HG02588 (cell line): Measurements from ENCODE around the gene SENP7.
A peak's percentile ranks its signal among the peaks of the same experiment; 100 is the strongest.
"Not testable (repeated sequence)": the region's sequence is repeated elsewhere in the genome, so short reads cannot be mapped to it uniquely, and the experiment has no call there.

Experiments used
- ATAC-seq: cut with Tn5 transposase; IDR thresholded peaks from one replicate; pipeline ENCODE4 v1.9.1; 2021; ENCODE audit warnings: mild to moderate bottlenecking, moderate library complexity; ENCODE audit not compliant: unreplicated experiment

SENP7 gene, protein sequence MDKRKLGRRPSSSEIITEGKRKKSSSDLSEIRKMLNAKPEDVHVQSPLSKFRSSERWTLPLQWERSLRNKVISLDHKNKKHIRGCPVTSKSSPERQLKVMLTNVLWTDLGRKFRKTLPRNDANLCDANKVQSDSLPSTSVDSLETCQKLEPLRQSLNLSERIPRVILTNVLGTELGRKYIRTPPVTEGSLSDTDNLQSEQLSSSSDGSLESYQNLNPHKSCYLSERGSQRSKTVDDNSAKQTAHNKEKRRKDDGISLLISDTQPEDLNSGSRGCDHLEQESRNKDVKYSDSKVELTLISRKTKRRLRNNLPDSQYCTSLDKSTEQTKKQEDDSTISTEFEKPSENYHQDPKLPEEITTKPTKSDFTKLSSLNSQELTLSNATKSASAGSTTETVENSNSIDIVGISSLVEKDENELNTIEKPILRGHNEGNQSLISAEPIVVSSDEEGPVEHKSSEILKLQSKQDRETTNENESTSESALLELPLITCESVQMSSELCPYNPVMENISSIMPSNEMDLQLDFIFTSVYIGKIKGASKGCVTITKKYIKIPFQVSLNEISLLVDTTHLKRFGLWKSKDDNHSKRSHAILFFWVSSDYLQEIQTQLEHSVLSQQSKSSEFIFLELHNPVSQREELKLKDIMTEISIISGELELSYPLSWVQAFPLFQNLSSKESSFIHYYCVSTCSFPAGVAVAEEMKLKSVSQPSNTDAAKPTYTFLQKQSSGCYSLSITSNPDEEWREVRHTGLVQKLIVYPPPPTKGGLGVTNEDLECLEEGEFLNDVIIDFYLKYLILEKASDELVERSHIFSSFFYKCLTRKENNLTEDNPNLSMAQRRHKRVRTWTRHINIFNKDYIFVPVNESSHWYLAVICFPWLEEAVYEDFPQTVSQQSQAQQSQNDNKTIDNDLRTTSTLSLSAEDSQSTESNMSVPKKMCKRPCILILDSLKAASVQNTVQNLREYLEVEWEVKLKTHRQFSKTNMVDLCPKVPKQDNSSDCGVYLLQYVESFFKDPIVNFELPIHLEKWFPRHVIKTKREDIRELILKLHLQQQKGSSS

DNA sequence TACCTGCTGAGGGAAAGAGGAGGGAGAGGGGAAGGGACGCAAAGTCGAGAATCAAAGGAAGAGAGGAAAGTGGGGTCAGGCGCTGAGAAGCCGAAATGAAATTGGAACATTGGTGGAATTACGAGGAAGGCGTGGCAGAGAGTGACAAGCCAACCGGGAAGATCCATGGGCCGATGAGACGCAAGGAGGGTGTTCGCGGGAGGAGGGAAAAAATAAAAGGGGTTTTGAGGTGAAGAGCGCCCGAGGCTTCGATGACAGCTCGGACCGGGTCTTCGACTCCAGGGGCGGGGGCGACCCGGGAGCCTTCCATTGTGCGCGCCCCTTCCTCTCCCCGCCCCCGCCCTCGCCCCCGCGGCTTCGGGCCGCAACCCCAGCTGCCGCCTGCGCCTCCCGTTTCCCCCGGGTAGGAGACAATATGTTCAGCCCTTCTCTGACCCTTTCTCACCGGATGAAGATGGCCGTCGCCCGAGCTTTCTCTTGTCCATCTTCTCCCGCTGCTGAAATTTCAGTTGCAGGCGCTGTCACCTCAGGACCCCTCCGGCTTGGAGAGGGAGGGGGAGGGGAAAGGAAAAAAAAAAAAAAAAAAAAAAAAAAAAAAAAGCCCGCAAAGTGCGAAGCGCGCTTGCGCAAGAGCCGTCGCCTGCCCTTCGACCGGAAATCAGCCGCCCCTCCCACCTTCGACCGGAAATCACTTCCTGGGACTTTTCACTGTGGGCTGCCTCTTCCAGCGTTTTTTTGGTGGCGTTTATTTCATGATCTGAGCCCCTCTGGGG, at the start of gene SENP7:
Gene SENP7 (minus strand): TSS at position 567 of the 773 bp plus-strand sequence. CDS start 82 bp downstream, at position 485.
- peak; percentile 61 for ATAC-seq

DNA sequence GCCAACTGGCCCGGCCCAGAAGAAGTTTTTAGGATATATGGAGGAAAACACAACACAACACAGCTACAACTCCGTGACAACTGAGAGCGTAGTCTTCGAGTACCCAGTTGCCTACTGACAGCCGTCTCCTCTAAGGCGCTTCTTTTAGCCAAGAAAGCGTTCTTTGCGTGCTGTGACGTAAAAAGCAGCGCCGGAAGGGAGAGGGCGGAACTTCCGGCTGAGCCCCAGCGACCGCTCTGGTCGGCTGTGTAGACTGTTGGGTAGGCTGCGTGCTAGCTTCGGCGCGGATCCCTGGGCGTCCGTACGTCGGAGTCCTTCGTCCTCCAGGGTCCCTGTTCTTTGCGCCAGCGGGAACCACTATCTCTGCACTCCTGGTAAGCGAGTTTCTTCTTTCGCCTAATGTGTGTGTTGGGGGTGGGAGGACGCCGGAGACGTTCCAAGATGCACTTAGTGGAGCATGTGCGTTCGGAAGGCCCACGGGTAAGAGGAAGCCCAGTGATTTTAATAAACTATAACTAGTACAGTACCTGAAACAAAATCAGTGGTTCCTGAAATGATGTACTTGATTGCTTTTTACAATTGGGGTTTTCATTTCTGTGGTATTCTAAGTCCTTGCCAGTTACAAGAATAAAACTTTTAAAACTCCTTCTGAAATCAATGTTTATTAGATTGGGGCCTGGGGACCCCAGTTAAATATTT, 48.8 kb upstream of the SENP7 start, which contains the start of gene TRMT10C:
Gene TRMT10C (plus strand): TSS at position 239 of the 699 bp plus-strand sequence. CDS start 2,914 bp downstream, outside the sequence.
- ATAC-seq, result peak; percentile 100

DNA sequence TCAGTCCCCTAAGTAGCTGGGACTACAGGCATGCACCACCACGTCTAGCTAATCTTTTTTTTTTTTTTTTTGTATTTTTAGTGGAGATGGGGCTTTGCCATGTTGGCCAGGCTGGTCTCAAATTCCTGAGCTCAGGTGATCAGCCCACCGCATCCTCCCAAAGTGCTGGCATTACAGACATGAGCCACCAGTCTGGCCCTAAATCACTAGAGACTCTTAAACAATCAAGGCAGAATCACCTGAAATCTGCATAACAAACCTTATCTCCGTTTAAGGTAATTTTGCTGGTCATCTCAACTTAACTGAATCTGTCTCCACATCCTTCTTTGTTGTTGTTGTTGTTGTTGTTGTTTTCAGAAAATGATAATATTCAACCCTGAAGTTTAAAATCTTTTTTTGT, 43.1 kb upstream of the SENP7 start:
- ATAC-seq, result no peak

DNA sequence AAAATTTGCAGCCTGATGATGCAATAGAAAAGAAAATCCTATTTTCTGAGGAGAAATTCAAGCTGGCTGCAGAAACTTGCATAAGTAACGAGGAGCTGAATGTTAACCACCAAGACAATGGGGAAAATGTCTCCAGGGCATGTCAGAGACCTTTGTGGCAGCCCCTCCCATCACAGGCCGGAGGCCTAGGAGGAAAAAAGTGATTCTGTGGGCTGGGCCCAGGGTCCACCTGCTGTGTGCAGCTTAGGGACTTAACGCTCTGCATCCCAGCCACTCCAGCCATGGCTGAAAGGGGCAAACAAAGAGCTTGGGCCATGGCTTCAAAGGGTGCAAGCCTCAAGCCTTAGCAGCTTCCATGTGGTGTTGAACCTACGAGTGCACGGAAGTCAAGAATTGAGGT, 40.4 kb upstream of the SENP7 start:
- not testable (repeated sequence) for ATAC-seq

DNA sequence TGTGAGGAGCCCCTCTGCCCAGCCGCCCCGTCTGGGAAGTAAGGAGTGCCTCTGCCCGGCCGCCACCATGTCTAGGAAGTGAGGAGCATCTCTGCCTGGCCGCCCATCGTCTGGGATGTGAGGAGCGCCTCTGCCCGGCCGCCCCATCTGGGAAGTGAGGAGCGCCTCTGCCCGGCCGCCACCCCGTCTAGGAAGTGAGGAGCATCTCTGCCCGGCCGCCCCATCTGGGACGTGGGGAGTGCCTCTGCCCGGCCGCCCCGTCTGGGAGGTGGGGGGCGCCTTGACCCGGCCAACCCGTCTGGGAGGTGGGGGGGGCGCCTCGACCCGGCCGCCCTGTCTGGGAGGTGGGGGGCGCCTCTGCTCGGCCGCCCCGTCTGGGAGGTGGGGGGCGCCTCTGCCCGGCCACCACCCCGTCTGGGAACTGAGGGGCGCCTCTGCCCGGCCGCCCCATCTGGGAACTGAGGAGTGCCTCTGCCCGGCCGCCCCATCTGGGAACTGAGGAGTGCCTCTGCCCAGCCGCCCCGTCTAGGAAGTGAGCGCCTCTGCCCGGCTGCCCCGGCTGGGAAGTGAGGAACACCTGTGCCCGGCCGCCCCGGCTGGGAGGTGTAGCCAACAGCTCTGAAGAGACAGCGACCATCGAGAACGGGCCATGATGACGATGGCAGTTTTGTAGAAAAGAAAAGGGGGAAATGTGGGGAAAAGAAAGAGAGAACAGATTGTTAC, 38.5 kb upstream of the SENP7 start:
- ATAC-seq, result not testable (repeated sequence)

DNA sequence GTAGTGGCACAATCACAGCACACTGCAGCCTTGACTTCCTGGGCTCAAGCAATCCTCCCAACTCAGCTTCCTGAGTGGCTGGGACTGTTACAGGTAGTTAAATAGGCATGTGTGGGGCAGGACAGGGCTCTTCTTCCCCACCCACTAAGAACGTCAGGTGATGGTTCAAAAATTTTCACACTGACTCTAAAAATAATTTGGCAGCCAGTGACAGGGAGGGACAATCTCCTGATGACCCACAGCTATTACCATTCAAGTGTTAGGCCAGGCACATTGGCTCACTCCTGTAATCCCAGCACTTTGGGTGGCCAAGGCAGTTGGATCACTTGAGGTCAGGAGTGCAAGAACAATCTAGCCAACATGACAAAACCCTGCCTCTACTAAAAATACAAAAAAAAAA, 36.5 kb upstream of the SENP7 start:
- no peak for ATAC-seq

DNA sequence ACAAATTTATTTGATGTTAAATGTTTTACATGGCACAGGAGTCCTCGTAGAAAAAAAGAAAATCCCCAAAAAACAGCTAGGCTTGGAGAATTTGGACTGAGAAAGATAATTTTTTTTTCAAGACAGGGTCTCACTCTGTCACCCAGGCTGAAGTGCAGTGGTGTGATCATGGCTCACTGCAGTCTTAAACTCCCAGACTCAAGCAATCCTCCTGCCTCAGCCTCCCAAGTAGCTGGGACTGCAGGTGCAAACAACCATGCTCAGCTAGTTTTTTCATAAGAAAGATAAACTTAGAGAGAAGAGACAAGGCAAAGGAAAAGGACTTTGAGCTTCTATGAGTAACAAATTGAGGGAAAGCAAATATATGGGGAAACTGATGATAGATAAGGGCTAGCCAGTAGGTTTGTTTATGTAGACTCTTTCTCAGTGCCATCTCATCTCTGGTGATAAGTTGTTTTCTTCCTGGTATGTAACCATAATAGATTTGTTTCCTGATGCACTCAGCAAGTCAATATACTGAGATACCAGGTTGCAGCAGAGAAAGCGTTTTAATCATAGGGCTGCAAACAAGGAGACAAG, 35.6 kb upstream of the SENP7 start:
- ATAC-seq, result no peak

DNA sequence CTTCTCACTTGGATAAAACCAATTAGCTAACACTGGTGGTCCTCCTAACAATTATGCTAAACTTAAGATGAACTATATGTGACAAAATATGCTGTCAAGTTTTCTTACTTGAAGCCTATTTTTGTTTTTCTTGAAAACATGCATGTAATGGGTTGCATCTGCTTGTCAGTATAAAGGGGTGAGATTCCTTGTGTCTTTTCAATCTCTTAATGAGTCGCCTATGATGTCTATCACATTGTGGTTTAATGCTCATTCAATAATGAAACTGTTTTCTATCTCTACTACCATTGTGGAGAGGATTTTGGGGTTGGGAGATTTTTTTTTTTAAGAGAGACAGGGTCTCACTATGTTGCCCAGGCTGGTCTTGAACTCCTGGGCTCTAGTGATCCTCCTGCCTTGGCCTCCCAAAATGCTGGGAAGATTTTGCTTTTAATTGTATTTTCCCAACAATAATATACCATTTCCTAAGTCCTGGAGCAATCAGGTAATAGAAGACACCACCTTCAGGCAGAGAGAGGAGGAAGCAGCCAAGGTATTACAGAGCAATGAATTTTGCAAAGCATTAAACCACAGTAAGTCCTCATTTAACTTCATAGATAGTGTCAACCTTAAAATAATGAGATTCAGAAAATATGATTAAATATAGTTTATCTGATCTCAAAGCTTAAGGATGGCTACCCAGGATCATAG, 31.3 kb upstream of the SENP7 start:
- ATAC-seq, result no peak

DNA sequence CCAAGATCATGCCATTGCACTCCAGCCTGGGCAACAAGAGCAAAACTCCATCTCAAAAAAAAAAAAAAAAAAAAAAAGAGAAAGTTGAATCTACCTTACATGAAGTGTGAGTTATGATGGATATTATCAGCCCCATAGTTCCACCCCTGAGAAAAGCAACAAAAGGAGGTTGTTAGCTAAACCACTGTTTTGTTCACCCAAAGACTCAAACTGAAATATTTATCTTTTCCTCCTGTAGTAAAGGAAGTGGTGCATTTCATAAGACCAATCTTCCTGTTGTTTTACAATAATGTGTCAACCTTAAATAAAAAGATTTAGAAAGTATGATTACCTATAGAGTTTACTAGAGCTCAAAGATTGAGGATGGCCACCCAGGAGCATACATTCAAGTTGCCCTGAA, 29.9 kb upstream of the SENP7 start:
- no peak for ATAC-seq

DNA sequence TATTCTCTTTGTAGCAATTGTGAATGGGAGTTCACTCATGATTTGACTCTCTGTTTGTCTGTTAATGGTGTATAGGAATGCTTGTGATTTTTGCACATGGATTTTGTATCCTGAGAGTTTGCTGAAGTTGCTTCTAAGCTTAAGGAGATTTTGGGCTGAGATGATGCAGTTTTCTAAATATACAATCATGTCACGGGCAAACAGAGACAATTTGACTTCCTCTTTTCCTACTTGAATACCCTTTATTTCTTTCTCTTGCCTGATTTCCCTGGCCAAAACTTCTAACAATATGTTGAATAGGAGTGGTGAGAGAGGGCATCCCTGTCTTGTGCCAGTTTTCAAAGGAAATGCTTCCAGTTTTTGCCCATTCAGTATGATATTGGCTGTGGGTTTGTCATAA, 23.9 kb upstream of the SENP7 start:
- not testable (repeated sequence) for ATAC-seq

DNA sequence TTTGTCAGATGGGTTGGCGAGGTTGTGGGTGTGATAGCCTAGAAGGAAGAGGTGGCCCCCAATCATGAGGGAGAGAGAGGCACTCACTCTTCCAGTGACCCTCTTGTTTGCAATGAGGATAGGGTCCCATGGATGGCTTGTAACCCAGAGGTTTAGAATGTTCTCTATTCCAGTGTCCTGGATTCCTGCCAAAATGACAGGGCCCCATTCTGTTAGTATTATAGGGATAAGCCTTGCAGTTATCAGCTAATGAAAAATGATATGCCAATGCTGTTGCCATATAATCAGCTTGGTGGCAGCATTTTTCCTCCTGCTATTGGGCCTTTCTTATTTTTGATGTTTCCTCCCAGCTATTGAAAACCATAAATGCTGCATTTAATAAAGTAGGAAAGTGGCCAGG, 23.3 kb upstream of the SENP7 start:
- ATAC-seq, result no peak

DNA sequence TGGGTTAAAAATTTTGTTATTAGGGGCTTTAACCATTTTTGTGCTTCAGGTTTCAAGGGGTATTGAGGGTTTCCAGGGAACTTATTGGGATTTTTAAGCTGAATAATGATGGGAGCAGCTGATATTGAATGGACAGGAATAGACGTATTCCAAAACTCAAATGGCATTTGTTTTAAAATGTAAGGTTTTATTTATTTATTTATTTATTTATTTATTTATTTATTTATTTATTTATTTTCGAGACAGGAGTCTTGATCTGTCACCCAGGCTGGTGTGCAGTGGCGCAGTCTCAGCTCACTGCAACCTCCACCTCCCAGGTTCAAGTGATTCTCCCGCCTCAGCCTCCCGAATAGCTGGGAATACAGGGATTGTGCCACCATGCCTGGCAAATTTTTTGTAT, 22.2 kb upstream of the SENP7 start:
- no peak for ATAC-seq

DNA sequence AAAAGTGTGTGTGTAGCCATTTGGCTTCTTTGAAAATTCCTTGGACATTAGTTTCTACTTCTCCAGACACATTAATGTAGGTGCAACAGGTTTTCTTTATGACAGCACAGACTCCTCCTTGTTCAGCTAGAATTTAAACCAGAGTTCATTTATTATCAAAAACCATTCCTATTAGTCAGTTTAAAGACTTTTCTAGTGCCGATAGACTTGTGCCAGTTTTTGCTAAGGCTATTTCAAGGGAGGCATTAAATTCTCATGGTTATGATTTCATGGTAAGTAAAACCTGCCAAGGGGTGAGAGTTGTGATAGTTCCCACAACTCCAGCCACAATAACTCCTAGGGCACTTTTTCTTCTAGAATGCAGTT, 20.6 kb upstream of the SENP7 start:
- no peak for ATAC-seq

DNA sequence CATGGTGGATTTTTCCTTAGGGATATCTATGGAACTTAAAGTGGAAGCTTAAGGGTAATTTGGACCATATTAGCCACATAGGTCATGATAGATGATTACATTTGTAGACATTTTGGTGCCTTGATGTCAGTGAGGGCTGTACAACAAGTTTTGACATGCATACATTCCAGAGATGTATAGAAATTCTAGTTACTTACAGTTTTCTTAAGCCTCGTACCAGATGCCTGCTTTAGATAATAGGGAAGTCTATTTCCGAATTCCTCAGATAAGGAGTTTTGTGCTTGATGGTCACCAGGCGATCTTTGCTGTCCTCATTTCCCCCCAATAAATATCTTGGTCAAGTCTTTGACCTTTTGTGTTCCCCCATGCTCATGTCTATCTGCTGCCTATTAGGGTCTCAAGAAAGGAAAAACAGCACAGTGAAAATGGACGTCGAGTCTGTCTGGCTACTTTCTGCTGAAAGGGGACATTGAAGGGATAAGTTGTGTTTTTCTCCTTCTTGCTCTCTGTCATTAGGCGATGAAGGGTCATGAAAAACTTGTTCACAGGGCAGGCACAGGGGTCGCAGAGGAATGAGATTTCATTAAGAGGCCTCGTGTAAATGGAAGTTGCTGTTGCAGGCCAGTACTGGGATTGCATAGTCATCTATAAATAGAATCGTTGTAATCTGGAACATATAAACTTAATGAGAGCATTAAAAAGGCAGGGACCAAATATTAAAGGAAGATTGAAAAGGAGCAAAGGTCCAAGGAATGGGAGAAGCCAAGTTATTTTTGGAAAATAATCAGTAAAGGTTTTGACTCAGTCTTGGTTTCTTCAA, 20.0 kb upstream of the SENP7 start:
- no peak for ATAC-seq

DNA sequence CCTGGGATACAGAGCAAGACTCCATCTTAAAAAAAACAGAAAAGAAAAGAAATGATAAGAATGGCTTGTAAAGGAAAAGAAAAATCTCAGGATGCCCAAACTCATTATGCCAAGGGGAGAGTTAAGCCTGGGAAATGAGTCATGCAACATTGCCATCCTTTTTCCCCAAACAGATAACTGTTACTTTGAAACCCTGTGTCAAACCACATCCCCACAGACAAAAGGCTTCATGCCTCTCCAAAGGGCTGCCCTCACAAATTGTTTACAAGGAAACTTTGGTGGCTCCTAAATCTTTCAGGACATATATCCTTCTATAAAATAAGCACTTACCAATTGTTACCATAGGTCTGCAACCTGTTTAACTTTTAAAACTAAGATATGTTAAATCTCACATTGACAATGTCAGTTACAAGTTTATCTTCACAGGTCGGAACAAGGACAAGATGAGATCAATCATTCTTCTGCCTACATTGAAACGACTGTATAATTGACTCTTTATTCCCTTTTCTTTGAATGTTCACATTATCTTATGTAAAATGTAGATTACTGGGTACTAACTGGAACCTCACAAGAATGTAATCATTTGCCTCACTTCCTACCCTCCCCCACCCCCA, 18.6 kb upstream of the SENP7 start:
- ATAC-seq, result no peak

DNA sequence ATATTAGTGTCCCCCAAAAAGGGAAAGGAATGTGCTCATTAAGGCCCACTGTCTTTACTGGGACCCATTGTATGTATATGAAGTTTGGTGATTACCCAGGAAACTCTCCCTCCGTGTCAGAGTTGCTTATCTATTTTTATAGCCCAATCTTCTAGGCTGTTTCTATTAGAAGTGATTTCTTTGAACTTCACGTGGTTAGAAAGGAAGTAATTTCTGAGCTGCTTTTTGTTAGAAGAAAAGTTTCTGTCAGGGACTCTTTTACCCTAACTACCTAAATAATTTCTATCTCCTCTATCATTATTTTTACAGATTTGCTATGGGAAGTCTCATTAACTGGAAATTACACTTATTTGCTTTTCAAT, 17.7 kb upstream of the SENP7 start:
- ATAC-seq, result no peak
